ENCODE data around the gene ZNF804A. TPM values are rescaled to one million over a fixed set of nuclear protein-coding genes. Genes with fewer than 3 reads are reported as not detected.

The ZNF804A gene
- total and polyA plus RNA-seq, 2 of the 4 experiments (the other 2 are of a cell fraction), result 2.2 to 2.7 TPM

DNA sequence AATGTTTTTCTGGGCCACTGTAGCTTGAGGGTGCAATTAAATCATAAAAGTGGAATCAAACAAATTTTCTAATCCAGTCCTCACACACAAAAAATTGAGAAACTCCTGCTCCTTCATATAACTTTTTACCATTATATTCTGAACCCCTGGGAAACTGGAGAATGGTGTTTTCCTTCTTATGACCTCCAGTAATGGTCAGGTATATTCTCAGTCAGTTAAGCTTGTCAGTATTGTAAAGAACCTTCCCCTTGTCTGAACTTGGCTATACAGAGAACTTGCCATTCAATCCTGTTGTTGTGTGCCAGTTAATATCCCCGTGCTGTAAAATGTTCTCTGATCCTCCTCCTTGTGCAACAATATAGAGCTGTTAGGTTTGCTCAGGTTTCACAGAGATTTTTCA is 39.5 kb downstream of the ZNF804A start:
- CTCF ChIA-PET, result interaction anchor here (1.0 kb wide), 1 partner anchor 20 kb away, joined by 3 read pairs; no protein-coding TSS in a partner anchor
- TF ChIP-seq BHLHE40 (IDR thresholded peaks at IDR 0.05; ENCODE audit: low read depth, low read length) (no peak), RFX5 (IDR thresholded peaks at IDR 0.05; ENCODE audit: low read depth, low read length) (no peak), MAFK (IDR thresholded peaks at IDR 0.05; ENCODE audit: low read depth, low read length) (no peak)
- TF ChIP-seq, protein P1, sequence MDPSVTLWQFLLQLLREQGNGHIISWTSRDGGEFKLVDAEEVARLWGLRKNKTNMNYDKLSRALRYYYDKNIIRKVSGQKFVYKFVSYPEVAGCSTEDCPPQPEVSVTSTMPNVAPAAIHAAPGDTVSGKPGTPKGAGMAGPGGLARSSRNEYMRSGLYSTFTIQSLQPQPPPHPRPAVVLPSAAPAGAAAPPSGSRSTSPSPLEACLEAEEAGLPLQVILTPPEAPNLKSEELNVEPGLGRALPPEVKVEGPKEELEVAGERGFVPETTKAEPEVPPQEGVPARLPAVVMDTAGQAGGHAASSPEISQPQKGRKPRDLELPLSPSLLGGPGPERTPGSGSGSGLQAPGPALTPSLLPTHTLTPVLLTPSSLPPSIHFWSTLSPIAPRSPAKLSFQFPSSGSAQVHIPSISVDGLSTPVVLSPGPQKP (IDR thresholded peaks at IDR 0.05; ENCODE audit: borderline replicate concordance, low read depth, low read length), result no peak
- Histone ChIP-seq H3K9me1 (ENCODE audit: insufficient read depth, low read length) (no peaks in the 10 kb centered on the region), H3K4me2 (ENCODE audit: low read depth, low read length) (no peak overlapping the region), H3K9ac (ENCODE audit: low read depth, low read length) (no peak overlapping the region), H3K4me3 (ENCODE audit: insufficient read depth, low read depth, low read length) (no peak overlapping the region), H3K56ac (ENCODE audit: extremely low read depth, insufficient read depth, low read length) (no peak overlapping the region), H3K18ac (ENCODE audit: low read depth, low read length) (no peak overlapping the region), H2BK120ac (ENCODE audit: low read depth, low read length) (no peak overlapping the region), H3K4ac (ENCODE audit: low read depth, low read length) (no peak overlapping the region), H4K8ac (ENCODE audit: low read depth in 2 of 2, low read length in 2 of 2) (no peak overlapping the region), H2AK9ac (replicated peaks; ENCODE audit: low read depth, low read length, poor library complexity) (no peak overlapping the region), H3K4me1 (ENCODE audit: control insufficient read depth, insufficient read depth, low read length) (0 out of 2 replicates have a peak, but pooled peaks cover 2% of the 10 kb centered on the region), H2BK20ac (ENCODE audit: low read depth, low read length) (no peak overlapping the region), H3K27ac (ENCODE audit: insufficient read depth, low read length) (no peak overlapping the region), H4K91ac (ENCODE audit: insufficient read depth, low read depth, low read length) (no peak overlapping the region), H3K79me1 (ENCODE audit: low read depth in 1 of 2, low read length in 2 of 2) (no peaks in the 10 kb centered on the region; a peak in 1 of 4 replicates), H2BK5ac (ENCODE audit: low read depth, low read length, poor library complexity, severe bottlenecking) (no peak overlapping the region), H2BK15ac (ENCODE audit: low read depth, low read length) (no peak overlapping the region), H2AFZ (replicated peaks; ENCODE audit: low read length, poor library complexity) (no peak overlapping the region), H3K14ac (replicated peaks; ENCODE audit: low read depth, low read length) (no peak overlapping the region), H2AK5ac (ENCODE audit: low read depth, low read length) (no peak overlapping the region), H4K20me1 (ENCODE audit: insufficient read depth, low read length) (no peaks in the 10 kb centered on the region), H3K27me3 (ENCODE audit: control insufficient read depth, insufficient read depth, low read length) (no peaks in the 10 kb centered on the region), H3K9me3 (ENCODE audit: control insufficient read depth, insufficient read depth, low read length) (no peaks in the 10 kb centered on the region), H4K5ac (ENCODE audit: low read depth, low read length) (no peak overlapping the region), H3K36me3 (ENCODE audit: control insufficient read depth, insufficient read depth, low read length) (no peaks in the 10 kb centered on the region), H3K23ac (ENCODE audit: low read depth, low read length) (no peak overlapping the region)
- dilution Hi-C loops (cut with HindIII; ENCODE audit: low sequenced_read_pairs, unreplicated experiment), result no loop called here
- WGBS, 2 experiments (ENCODE audit: extremely low coverage in 2 of 2, insufficient read length in 1 of 2), result no CpG with 5 or more reads among the region's 1 CpG
- BruUV-seq (replicated peaks), result no TSS peak
- POLR2A ChIA-PET (ENCODE audit: unreplicated experiment), result no interaction called here
- DNase-seq (no peak), ATAC-seq (ENCODE audit: low read depth) (no peak)
- in situ Hi-C loops (cut with MboI; ENCODE audit: low sequenced_read_pairs), result loop anchor here (25.0 kb wide), 1 partner anchor 1100 kb away; the partner anchor contains the start of gene FSIP2
- intact Hi-C loops (cut with micrococcal nuclease), result no loop called here
